BLaER1 (cell line): ENCODE results near the gene RPS21.

ENCODE experiments used
- H3K27ac ChIP-seq: shearing (Covaris generic); formaldehyde crosslinking; 2 replicates; pipeline ENCODE4 v1.8.1; 2022
- H3K27me3 ChIP-seq: shearing (Covaris generic); formaldehyde crosslinking; 2 replicates; pipeline ENCODE4 v1.8.1; 2022
- H3K36me3 ChIP-seq: shearing (Covaris generic); formaldehyde crosslinking; 2 replicates; pipeline ENCODE4 v1.8.1; 2022
- H3K4me1 ChIP-seq: shearing (Covaris generic); formaldehyde crosslinking; 2 replicates; pipeline ENCODE4 v1.8.1; 2022
- H3K4me2 ChIP-seq: shearing (Covaris generic); formaldehyde crosslinking; 2 replicates; pipeline ENCODE4 v1.8.1; 2022
- H3K4me3 ChIP-seq: shearing (Covaris generic); formaldehyde crosslinking; 2 replicates; pipeline ENCODE4 v1.8.1; 2022
- H3K9ac ChIP-seq: shearing (Covaris generic); formaldehyde crosslinking; 2 replicates; pipeline ENCODE4 v1.8.1; 2022
- H3K9me3 ChIP-seq: shearing (Covaris generic); formaldehyde crosslinking; 2 replicates; pipeline ENCODE4 v1.8.1; 2022
- H4K20me1 ChIP-seq: shearing (Covaris generic); formaldehyde crosslinking; 2 replicates; pipeline ENCODE4 v1.8.1; 2022
- Cebpa-rat ChIP-seq: shearing (Covaris generic); IDR thresholded peaks from 2 replicates; pipeline ENCODE4 v1.8.1; 2022

RPS21 gene

GRCh38 chr20:62353289-62354030 lies 33.4 kb upstream of the RPS21 start:
- Histone ChIP-seq H3K4me2 (peak overlapping the region; percentile 25; the same call in 1 of the 2 replicates), H3K9me3 (peaks cover 9% of the 10 kb centered on the region), H3K4me1 (peaks cover 56% of the 10 kb centered on the region), H3K4me3 (no peak overlapping the region), H4K20me1 (peaks cover 65% of the 10 kb centered on the region), H3K9ac (no peak overlapping the region), H3K36me3 (peaks cover 31% of the 10 kb centered on the region), H3K27me3 (peaks cover 8% of the 10 kb centered on the region; the same call in 1 of the 2 replicates), H3K27ac (no peak overlapping the region)
- TF ChIP-seq Cebpa-rat: no peak

GRCh38 chr20:62354031-62354808 lies 32.7 kb upstream of the RPS21 start:
- H3K27me3 ChIP-seq: peaks cover 8% of the 10 kb centered on the region; the same call in 1 of the 2 replicates
- peaks cover 72% of the 10 kb centered on the region for H4K20me1 ChIP-seq
- H3K4me3 ChIP-seq: no peak overlapping the region
- H3K4me1 ChIP-seq: peaks cover 64% of the 10 kb centered on the region
- peak overlapping the region; percentile 60 for H3K27ac ChIP-seq
- no peak for TF ChIP-seq Cebpa-rat
- 0 out of 2 replicates have a peak overlapping the region, but pooled peaks have one; percentile 34 for H3K9ac ChIP-seq
- H3K9me3 ChIP-seq: 0 out of 2 replicates have a peak, but pooled peaks cover 2% of the 10 kb centered on the region
- peak overlapping the region; percentile 87 for H3K4me2 ChIP-seq
- H3K36me3 ChIP-seq: peaks cover 31% of the 10 kb centered on the region

DNA sequence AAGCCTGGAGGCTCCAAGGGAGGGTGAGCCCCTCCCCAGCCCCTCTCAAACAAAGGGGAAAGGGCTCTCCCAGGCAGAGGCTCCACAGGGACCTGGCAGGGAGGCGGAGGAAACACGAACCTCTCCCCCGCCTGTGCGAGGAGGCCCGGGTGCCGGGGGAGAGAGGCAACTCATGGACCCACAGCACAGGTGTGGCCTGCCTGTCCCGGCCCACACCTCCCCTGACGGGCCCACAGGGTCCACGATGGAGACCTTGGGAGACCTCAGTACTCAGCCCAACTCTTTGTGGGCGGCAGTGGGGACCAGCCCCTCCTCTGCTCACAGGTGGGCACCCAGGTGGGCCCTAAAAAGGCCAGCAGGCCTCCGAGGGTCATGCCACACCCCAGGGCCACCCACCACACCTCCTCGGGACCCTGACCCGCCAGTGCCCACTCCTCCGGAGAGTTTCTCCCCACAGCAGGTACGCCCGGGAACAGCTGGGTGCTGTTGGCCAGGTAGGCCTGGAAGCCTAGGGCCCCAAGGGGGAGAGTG lies 32.0 kb upstream of the RPS21 start:
- Histone ChIP-seq H3K9ac (0 out of 2 replicates have a peak overlapping the region, but pooled peaks have one; percentile 34), H3K9me3 (no peaks in the 10 kb centered on the region), H3K4me1 (peaks cover 68% of the 10 kb centered on the region), H3K36me3 (peaks cover 29% of the 10 kb centered on the region), H3K4me2 (peak overlapping the region; percentile 87), H3K27me3 (peaks cover 8% of the 10 kb centered on the region; the same call in 1 of the 2 replicates), H4K20me1 (peaks cover 77% of the 10 kb centered on the region), H3K4me3 (no peak overlapping the region), H3K27ac (peak overlapping the region; percentile 60)
- no peak for TF ChIP-seq Cebpa-rat

GRCh38 chr20:62355516-62355877 lies 31.4 kb upstream of the RPS21 start:
- H3K4me3 ChIP-seq: no peak overlapping the region
- no peak overlapping the region; the same call in 1 of the 2 replicates for H3K27ac ChIP-seq
- H3K4me1 ChIP-seq: peaks cover 68% of the 10 kb centered on the region
- TF ChIP-seq Cebpa-rat: no peak
- peaks cover 8% of the 10 kb centered on the region; the same call in 1 of the 2 replicates for H3K27me3 ChIP-seq
- H3K9me3 ChIP-seq: no peaks in the 10 kb centered on the region
- H3K9ac ChIP-seq: peak overlapping the region; percentile 65; the same call in 1 of the 2 replicates
- H3K36me3 ChIP-seq: peaks cover 23% of the 10 kb centered on the region
- H4K20me1 ChIP-seq: peaks cover 77% of the 10 kb centered on the region
- peak overlapping the region; percentile 87 for H3K4me2 ChIP-seq

DNA sequence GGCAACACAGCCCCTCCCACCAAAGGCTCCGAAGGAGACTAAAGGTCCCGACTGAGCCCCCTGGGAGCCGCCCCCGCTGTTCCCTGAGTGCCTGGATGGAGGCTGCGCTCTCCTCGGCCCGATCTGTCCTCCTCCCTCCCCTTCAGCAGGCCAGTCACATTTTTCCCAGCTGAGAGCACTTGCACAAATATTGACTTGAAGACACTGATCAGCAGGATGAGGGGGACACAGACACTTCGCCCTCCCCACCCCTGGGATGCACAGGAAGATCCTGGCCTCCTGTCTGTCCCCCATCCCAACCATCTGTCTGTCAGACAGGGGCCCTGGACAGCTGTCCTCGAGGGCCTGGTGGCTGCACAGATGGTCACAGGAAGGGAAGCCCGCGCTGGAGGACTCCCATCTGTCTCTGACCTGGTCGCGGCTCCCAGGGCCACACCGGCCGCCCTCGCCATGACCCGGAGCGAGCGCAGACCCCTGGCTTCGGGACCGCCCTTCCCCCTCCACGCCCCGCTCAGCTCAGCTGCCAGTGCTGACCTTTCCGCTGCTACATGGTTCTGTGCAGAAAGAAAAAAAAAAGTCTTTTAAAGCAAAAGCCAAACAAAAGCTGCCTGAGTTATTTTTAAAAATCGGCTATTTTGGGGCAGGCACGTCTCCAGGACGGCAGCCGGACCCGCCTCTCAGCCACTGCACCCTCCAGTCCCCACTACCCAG lies 30.9 kb upstream of the RPS21 start:
- TF ChIP-seq Cebpa-rat: no peak
- Histone ChIP-seq H3K9me3 (no peaks in the 10 kb centered on the region), H3K9ac (peak overlapping the region; percentile 65), H3K27ac (peak overlapping the region; percentile 61), H3K4me2 (peak overlapping the region; percentile 87), H3K4me3 (peak overlapping the region; percentile 51), H3K4me1 (peaks cover 73% of the 10 kb centered on the region), H3K27me3 (peaks cover 8% of the 10 kb centered on the region; the same call in 1 of the 2 replicates), H3K36me3 (peaks cover 17% of the 10 kb centered on the region), H4K20me1 (peaks cover 77% of the 10 kb centered on the region)

DNA sequence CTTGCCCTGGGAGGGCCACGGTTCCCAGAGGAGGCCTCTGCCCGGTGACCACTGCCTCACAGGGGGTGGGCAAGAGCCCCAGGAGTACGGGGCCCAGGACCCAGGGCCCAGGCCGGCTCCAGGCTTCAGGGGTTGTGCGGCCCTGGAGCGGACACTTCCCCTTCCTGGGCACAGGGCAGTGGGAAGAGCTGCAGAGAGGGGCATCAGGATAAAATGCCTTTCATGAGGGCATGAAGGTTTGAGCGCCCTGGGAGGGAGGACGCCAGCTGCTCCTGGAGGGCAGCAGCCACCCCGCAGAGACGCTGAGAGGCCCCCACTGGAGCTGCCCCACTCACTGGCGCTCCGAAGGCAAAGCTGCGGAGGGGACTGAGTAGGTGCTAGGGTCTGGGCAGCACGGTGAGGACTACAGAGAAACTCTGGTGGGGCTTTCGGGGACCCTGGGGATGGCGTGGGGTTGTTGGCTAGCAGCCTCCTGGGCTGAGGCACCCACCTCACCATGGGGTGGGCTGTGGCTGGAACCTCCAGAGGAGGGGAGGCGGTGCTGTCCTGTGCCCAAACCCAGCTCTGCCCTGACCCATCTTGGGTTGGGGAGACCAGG lies 30.2 kb upstream of the RPS21 start:
- Histone ChIP-seq H3K4me2 (peak overlapping the region; percentile 87), H3K9me3 (no peaks in the 10 kb centered on the region), H3K9ac (peak overlapping the region; percentile 65), H3K4me1 (peaks cover 78% of the 10 kb centered on the region), H3K27me3 (peaks cover 8% of the 10 kb centered on the region; the same call in 1 of the 2 replicates), H3K27ac (peak overlapping the region; percentile 61), H3K36me3 (peaks cover 16% of the 10 kb centered on the region), H4K20me1 (peaks cover 80% of the 10 kb centered on the region), H3K4me3 (peak overlapping the region; percentile 51)
- no peak for TF ChIP-seq Cebpa-rat

GRCh38 chr20:62357187-62357667 lies 29.7 kb upstream of the RPS21 start:
- H3K4me2 ChIP-seq: peak overlapping the region; percentile 87
- peaks cover 85% of the 10 kb centered on the region for H4K20me1 ChIP-seq
- H3K9me3 ChIP-seq: no peaks in the 10 kb centered on the region
- peak overlapping the region; percentile 61 for H3K27ac ChIP-seq
- peaks cover 83% of the 10 kb centered on the region for H3K4me1 ChIP-seq
- peak overlapping the region; percentile 65; the same call in 1 of the 2 replicates for H3K9ac ChIP-seq
- no peak for TF ChIP-seq Cebpa-rat
- H3K36me3 ChIP-seq: peaks cover 17% of the 10 kb centered on the region; the same call in 1 of the 2 replicates
- H3K4me3 ChIP-seq: peak overlapping the region; percentile 51
- peaks cover 8% of the 10 kb centered on the region; the same call in 1 of the 2 replicates for H3K27me3 ChIP-seq

DNA sequence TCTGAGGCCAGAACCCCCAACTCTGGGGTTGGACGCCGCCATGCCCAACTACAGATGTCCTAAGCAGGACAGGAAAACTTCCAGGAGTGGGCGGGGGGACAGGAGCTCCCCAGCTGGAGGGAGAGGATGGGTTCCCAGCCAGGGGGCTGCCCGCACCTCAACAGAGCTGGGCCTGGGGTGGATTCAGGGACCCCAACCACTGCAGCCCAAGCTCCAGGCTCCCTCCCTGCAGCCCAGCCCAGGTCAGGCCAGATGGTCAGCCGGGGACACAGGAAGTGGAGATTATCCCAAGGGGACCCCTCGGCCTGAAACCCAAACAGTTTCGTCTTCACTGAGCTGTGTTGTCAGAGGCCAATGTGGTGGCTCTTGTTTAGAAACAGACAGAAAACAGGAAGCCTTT lies 29.2 kb upstream of the RPS21 start:
- H3K9ac ChIP-seq: peak overlapping the region; percentile 65; the same call in 1 of the 2 replicates
- peak overlapping the region; percentile 51; the same call in 1 of the 2 replicates for H3K4me3 ChIP-seq
- no peaks in the 10 kb centered on the region for H3K9me3 ChIP-seq
- peaks cover 86% of the 10 kb centered on the region for H4K20me1 ChIP-seq
- H3K4me2 ChIP-seq: peak overlapping the region; percentile 87
- H3K4me1 ChIP-seq: peaks cover 85% of the 10 kb centered on the region
- TF ChIP-seq Cebpa-rat: no peak
- peaks cover 16% of the 10 kb centered on the region; the same call in 1 of the 2 replicates for H3K36me3 ChIP-seq
- peaks cover 8% of the 10 kb centered on the region; the same call in 1 of the 2 replicates for H3K27me3 ChIP-seq
- H3K27ac ChIP-seq: peak overlapping the region; percentile 61
